SK-N-SH treated with all-trans-retinoic acid at 6 μM for 48 hours (cell line): Measurements from ENCODE around the gene PPP2R3B.
A peak's percentile ranks its signal among the peaks of the same experiment; 100 is the strongest.

Experiments
- ATAC-seq: fragments of 200-7000 bp; cut with Tn5 transposase; 3 replicates; pipeline ENCODE4 v1.9.1; 2020; ENCODE audit warnings: mild to moderate bottlenecking, moderate library complexity
- ARNTL ChIP-seq: fragments of 450-650 bp; formaldehyde crosslinking; IDR thresholded peaks from 2 replicates; pipeline ENCODE4 v1.5.0; 2020; ENCODE audit warnings: low read depth, mild to moderate bottlenecking, moderate library complexity, borderline replicate concordance
- BACH2 ChIP-seq: fragments of 250-450 bp; sonication (Bioruptor Pico); IDR thresholded peaks from 2 replicates; pipeline ENCODE4 v1.9.0; 2021; ENCODE audit warnings: mild to moderate bottlenecking, borderline replicate concordance
- CSRNP3 ChIP-seq: fragments of 250-450 bp; sonication (Bioruptor Pico); IDR thresholded peaks from 2 replicates; pipeline ENCODE4 v1.5.1; 2021; ENCODE audit warnings: mild to moderate bottlenecking, moderate library complexity
- ESRRG ChIP-seq: fragments of 250-450 bp; sonication (Bioruptor Pico); IDR thresholded peaks from 2 replicates; pipeline ENCODE4 v1.6.1; 2021; ENCODE audit warnings: mild to moderate bottlenecking
- GLIS3 ChIP-seq: fragments of 250-450 bp; sonication (Bioruptor Pico); IDR thresholded peaks from 2 replicates; pipeline ENCODE4 v1.5.0; 2020; ENCODE audit warnings: mild to moderate bottlenecking, moderate library complexity
- ISL1 ChIP-seq: fragments of 250-450 bp; sonication (Bioruptor Pico); IDR thresholded peaks from 2 replicates; pipeline ENCODE4 v2.1.2; 2022; ENCODE audit warnings: mild to moderate bottlenecking, moderate library complexity
- OSR1 ChIP-seq: fragments of 250-450 bp; sonication (Bioruptor Pico); IDR thresholded peaks from 2 replicates; pipeline ENCODE4 v1.8.0; 2022; ENCODE audit warnings: moderate library complexity, mild to moderate bottlenecking, inconsistent platforms
- PATZ1 ChIP-seq: fragments of 250-450 bp; sonication (Bioruptor Pico); IDR thresholded peaks from 2 replicates; pipeline ENCODE4 v1.8.0; 2020; ENCODE audit warnings: mild to moderate bottlenecking, moderate library complexity, borderline replicate concordance
- PPARA ChIP-seq: fragments of 250-450 bp; sonication (Bioruptor Pico); IDR thresholded peaks from 2 replicates; pipeline ENCODE4 v1.5.0; 2020; ENCODE audit warnings: mild to moderate bottlenecking, borderline replicate concordance
- RARB ChIP-seq: fragments of 250-450 bp; sonication (Bioruptor Pico); IDR thresholded peaks from 2 replicates; pipeline ENCODE4 v1.8.0; 2021; ENCODE audit warnings: mild to moderate bottlenecking, moderate library complexity
- SNAI2 ChIP-seq: fragments of 250-450 bp; sonication (Bioruptor Pico); IDR thresholded peaks from 2 replicates; pipeline ENCODE4 v1.5.0; 2020; ENCODE audit warnings: mild to moderate bottlenecking, moderate library complexity
- TCF4 ChIP-seq: fragments of 250-450 bp; sonication (Bioruptor Pico); IDR thresholded peaks from 2 replicates; pipeline ENCODE4 v1.8.0; 2021; ENCODE audit warnings: mild to moderate bottlenecking, moderate library complexity, borderline replicate concordance
- TOX ChIP-seq: fragments of 250-450 bp; sonication (Bioruptor Pico); IDR thresholded peaks from 2 replicates; pipeline ENCODE4 v1.8.0; 2021; ENCODE audit warnings: mild to moderate bottlenecking, moderate library complexity, borderline replicate concordance
- TSHZ2 ChIP-seq: fragments of 250-450 bp; sonication (Bioruptor Pico); IDR thresholded peaks from 2 replicates; pipeline ENCODE4 v1.5.0; 2020; ENCODE audit warnings: mild to moderate bottlenecking, moderate library complexity
- ZC3H10 ChIP-seq: fragments of 250-450 bp; sonication (Bioruptor Pico); IDR thresholded peaks from 2 replicates; pipeline ENCODE4 v1.5.1; 2021; ENCODE audit warnings: mild to moderate bottlenecking, moderate library complexity
- ZFP3 ChIP-seq: fragments of 250-450 bp; sonication (Bioruptor Pico); IDR thresholded peaks from 2 replicates; pipeline ENCODE4 v1.5.0; 2020; ENCODE audit warnings: mild to moderate bottlenecking, moderate library complexity
- ZFP30 ChIP-seq: fragments of 450-650 bp; formaldehyde crosslinking; IDR thresholded peaks from 2 replicates; pipeline ENCODE4 v1.5.0; 2022; ENCODE audit warnings: mild to moderate bottlenecking, moderate library complexity
- ZNF565 ChIP-seq: fragments of 450-650 bp; formaldehyde crosslinking; conservative IDR thresholded peaks from 2 replicates; pipeline ENCODE4 v1.5.0; 2020; ENCODE audit warnings: low read depth, mild to moderate bottlenecking, moderate library complexity
- ZNF70 ChIP-seq: fragments of 450-650 bp; formaldehyde crosslinking; IDR thresholded peaks from 2 replicates; pipeline ENCODE4 v1.5.0; 2020; ENCODE audit warnings: mild to moderate bottlenecking, moderate library complexity
- ZNF8 ChIP-seq: fragments of 450-650 bp; formaldehyde crosslinking; IDR thresholded peaks from 2 replicates; pipeline ENCODE4 v1.5.0; 2020; ENCODE audit warnings: mild to moderate bottlenecking, moderate library complexity
- TF ChIP-seq, protein P1 (sequence below): fragments of 250-450 bp; sonication (Bioruptor Pico); IDR thresholded peaks from 2 replicates; pipeline ENCODE4 v1.8.0; 2021; ENCODE audit warnings: low read depth, mild to moderate bottlenecking, moderate library complexity, borderline replicate concordance

Gene PPP2R3B

DNA sequence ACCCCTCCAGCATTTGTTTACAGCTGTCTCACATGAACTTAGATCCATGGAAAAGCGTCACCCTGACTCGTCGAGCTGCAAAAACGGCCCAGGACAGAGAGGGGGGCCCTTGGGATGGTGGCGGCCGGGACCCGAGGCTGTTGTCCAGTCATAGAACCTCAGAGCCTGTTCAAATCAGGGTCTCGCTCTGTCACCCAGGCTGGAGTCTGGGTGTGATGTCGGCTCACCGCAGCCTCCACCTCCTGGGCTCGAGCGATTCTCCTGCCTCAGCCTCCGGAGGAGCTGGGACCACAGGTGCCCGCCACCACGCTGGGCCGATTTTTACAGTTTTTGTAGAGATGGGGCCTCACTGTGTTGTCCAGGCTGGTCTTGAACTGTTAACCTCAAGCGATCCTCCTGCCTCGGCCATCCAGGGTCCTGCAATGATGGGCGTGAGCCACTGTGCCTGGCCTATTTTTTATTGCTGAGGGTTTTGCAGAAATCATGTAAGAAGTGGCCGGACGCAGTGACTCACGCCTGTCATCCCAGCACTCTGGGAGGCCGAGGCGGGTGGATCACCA is 42.6 kb upstream of the PPP2R3B start:
- TF ChIP-seq TSHZ2 (CRISPR knock-in tag), result no peak
- TF ChIP-seq GLIS3, result no peak
- no peak for TF ChIP-seq BACH2 (CRISPR knock-in tag)
- TF ChIP-seq, protein P1, sequence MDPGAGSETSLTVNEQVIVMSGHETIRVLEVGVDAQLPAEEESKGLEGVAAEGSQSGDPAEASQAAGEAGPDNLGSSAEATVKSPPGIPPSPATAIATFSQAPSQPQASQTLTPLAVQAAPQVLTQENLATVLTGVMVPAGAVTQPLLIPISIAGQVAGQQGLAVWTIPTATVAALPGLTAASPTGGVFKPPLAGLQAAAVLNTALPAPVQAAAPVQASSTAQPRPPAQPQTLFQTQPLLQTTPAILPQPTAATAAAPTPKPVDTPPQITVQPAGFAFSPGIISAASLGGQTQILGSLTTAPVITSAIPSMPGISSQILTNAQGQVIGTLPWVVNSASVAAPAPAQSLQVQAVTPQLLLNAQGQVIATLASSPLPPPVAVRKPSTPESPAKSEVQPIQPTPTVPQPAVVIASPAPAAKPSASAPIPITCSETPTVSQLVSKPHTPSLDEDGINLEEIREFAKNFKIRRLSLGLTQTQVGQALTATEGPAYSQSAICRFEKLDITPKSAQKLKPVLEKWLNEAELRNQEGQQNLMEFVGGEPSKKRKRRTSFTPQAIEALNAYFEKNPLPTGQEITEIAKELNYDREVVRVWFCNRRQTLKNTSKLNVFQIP, result no peak
- no peak for TF ChIP-seq ISL1 (CRISPR knock-in tag)
- TF ChIP-seq ESRRG (CRISPR knock-in tag), result no peak
- TF ChIP-seq CSRNP3, result no peak
- no peak for TF ChIP-seq OSR1 (CRISPR knock-in tag)
- no peak for TF ChIP-seq ZFP3 (CRISPR knock-in tag)
- no peak for TF ChIP-seq ZNF70 (CRISPR knock-in tag)
- TF ChIP-seq PATZ1 (CRISPR knock-in tag), result no peak
- no peak for TF ChIP-seq ARNTL (CRISPR knock-in tag)
- no peak for TF ChIP-seq RARB
- TF ChIP-seq TCF4 (CRISPR knock-in tag), result no peak
- TF ChIP-seq SNAI2 (CRISPR knock-in tag), result no peak
- no peak for TF ChIP-seq ZFP30 (CRISPR knock-in tag)
- no peak for TF ChIP-seq ZC3H10 (CRISPR knock-in tag)
- no peak for TF ChIP-seq ZNF8 (CRISPR knock-in tag)
- TF ChIP-seq ZNF565, result no peak
- no peak for ATAC-seq

- no peak for TF ChIP-seq ZNF70 (CRISPR knock-in tag)
- no peak for TF ChIP-seq PPARA (CRISPR knock-in tag)
- no peak for TF ChIP-seq ZFP3 (CRISPR knock-in tag)
- no peak for TF ChIP-seq ZNF565
- peak; percentile 58 for ATAC-seq
These were observed 41.4 kb upstream of the PPP2R3B start for GRCh38 chrX:427812-428725.

DNA sequence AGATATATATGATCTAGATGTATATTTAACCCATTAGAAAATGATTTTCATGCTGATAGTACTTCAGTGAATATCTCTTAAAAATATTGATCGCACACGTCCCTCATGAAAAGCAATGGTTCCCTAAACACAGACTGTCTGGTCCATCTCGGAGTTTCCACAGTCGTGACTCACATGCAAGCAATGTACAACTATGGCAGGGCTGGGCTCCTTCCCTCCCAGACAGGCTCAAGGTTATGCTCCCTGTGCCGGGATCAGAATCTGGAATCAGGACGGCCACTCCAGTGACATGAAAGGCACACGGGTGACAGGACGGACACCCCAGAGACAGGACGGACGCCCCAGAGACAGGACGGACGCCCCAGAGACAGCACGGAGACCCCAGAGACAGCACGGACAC is 40.2 kb upstream of the PPP2R3B start:
- ATAC-seq, result peak; percentile 53
- TF ChIP-seq ZFP3 (CRISPR knock-in tag) (no peak), TOX (CRISPR knock-in tag) (no peak), ZNF8 (CRISPR knock-in tag) (no peak), PATZ1 (CRISPR knock-in tag) (no peak), TSHZ2 (CRISPR knock-in tag) (no peak)
- TF ChIP-seq, all 23 proteins: peak for 0
